Measurements from ENCODE around the gene MBNL2. TPM values are rescaled to one million over a fixed set of nuclear protein-coding genes. Genes with fewer than 3 reads are reported as not detected.
A peak's percentile ranks its signal among the peaks of the same experiment; 100 is the strongest.

Gene MBNL2
- total RNA-seq, 1 donor from 2014 or later, result 71.8 TPM

DNA sequence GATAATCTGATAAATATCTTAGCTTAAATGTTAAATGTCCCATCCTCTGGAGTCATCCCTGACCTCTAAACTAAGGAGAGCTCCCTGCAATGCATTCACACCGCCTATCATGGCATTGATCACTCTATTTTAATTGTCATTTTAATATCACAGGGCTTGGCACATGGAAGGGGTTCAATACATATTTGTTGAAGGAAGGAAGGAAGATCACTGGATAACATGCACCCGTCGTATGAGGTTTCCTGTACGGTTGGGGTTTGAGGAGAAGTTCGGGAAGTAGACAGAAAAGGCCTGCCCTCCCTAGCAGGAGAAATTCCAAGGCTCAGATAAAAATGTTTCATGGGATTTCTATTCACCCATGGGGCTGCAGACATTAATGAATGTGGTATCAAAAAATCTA lies 102.0 kb downstream of the MBNL2 start:
- Mint-ChIP-seq H3K27ac (no peak overlapping the region), H3K4me1 (peaks cover 25% of the 10 kb centered on the region)

DNA sequence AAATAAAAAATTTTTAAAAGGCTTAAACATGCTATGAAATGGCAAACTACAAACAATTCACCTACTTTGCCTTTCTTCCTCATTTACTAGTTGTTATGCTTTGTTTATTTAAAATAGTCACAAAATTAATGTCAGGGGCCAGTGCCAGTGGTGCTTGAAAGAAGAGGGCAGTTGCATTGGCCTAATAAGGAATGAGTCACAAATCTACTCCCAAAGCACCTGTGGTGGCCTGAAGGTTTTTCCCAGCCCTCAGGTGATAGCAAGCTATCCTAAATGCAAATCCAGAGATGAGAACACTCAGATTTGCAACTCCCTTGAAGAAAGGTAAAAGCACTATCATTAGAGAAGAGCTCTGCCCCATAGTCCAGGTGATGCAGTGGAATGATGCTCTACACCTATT lies 103.6 kb downstream of the MBNL2 start:
- no peak overlapping the region for H3K27ac Mint-ChIP-seq
- H3K27me3 Mint-ChIP-seq (ENCODE audit: low read depth), result no peaks in the 10 kb centered on the region
- TF ChIP-seq, protein P1, sequence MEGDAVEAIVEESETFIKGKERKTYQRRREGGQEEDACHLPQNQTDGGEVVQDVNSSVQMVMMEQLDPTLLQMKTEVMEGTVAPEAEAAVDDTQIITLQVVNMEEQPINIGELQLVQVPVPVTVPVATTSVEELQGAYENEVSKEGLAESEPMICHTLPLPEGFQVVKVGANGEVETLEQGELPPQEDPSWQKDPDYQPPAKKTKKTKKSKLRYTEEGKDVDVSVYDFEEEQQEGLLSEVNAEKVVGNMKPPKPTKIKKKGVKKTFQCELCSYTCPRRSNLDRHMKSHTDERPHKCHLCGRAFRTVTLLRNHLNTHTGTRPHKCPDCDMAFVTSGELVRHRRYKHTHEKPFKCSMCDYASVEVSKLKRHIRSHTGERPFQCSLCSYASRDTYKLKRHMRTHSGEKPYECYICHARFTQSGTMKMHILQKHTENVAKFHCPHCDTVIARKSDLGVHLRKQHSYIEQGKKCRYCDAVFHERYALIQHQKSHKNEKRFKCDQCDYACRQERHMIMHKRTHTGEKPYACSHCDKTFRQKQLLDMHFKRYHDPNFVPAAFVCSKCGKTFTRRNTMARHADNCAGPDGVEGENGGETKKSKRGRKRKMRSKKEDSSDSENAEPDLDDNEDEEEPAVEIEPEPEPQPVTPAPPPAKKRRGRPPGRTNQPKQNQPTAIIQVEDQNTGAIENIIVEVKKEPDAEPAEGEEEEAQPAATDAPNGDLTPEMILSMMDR (IDR thresholded peaks at IDR 0.05; ENCODE audit: unreplicated experiment), result no peak
- no peak overlapping the region for H3K4me3 Mint-ChIP-seq
- H3K4me1 Mint-ChIP-seq, result peaks cover 28% of the 10 kb centered on the region
- DNase-seq (ENCODE audit: low spot score in 2 of 2, unreplicated experiment in 2 of 2), result no peak
- H3K9me3 Mint-ChIP-seq, result no peaks in the 10 kb centered on the region
- H3K36me3 Mint-ChIP-seq, result no peaks in the 10 kb centered on the region

More for the DNA sequence above, 102.0 kb downstream of the MBNL2 start:
- Mint-ChIP-seq H3K9me3 (no peaks in the 10 kb centered on the region), H3K27me3 (ENCODE audit: low read depth) (no peaks in the 10 kb centered on the region), H3K36me3 (no peaks in the 10 kb centered on the region), H3K4me3 (no peak overlapping the region)
- TF ChIP-seq, protein P1 (IDR thresholded peaks at IDR 0.05; ENCODE audit: unreplicated experiment), result no peak
- no peak for DNase-seq (ENCODE audit: low spot score in 2 of 2, unreplicated experiment in 2 of 2)

DNA sequence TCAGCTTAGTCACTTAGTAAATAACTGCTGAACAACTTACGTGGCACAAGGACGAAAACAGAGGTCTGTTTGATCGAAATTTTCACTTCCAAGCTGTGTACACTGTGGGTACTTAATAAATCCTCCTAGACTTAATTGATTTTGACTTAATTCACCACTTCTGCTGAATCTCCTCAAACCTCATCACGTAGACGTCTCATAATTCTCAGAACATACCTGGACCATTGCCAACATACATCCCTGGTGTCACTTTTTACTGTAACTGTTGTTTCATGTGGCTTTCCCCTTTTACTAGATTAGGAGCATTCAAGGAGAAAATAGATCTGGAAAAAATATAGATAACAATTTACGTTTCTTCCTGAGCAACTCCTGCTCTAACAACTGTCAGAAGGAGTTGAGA lies 105.0 kb downstream of the MBNL2 start:
- H3K9me3 Mint-ChIP-seq, result no peaks in the 10 kb centered on the region
- no peak overlapping the region for H3K4me3 Mint-ChIP-seq
- H3K27ac Mint-ChIP-seq, result peak overlapping the region; percentile 84
- H3K4me1 Mint-ChIP-seq, result peaks cover 28% of the 10 kb centered on the region
- TF ChIP-seq, protein P1 (IDR thresholded peaks at IDR 0.05; ENCODE audit: unreplicated experiment), result no peak
- DNase-seq (ENCODE audit: low spot score in 2 of 2, unreplicated experiment in 2 of 2), result no peak
- H3K27me3 Mint-ChIP-seq (ENCODE audit: low read depth), result no peaks in the 10 kb centered on the region
- H3K36me3 Mint-ChIP-seq, result no peaks in the 10 kb centered on the region

DNA sequence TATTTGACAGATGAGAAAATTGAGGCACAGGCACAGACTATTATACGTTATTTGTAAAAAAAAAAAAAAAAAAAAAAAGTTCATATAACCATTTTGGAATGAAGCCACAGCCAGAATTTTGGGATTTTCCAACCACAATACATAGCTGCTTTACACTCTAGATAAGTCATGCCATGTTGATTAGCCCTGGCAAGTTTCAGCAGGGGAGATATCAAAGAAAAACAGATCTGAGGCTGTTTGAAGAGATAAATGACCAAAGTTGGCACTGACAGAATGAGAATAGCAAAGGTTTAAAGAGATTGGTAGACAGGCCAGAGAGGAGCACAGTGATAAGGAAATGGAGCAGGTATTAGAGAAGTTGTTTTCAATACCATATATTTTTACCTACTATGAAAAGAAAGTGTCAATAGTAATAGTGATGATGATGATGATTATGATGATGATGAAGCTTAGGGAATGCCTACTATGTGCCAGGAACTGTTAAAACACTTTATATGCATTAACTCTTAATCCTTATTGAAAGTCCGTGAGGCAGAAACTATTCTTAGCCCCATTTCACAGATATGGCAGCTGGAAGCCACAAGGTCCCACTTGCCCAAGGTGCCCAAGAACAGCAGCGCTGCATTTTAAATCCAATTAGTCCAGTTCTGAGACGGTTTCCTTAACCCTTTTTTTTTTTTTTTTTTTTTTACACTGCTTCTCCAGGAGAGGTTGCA lies 105.5 kb downstream of the MBNL2 start:
- H3K27ac Mint-ChIP-seq, result peak overlapping the region; percentile 84
- H3K36me3 Mint-ChIP-seq, result no peaks in the 10 kb centered on the region
- peaks cover 28% of the 10 kb centered on the region for H3K4me1 Mint-ChIP-seq
- no peak overlapping the region for H3K4me3 Mint-ChIP-seq
- TF ChIP-seq, protein P1 (IDR thresholded peaks at IDR 0.05; ENCODE audit: unreplicated experiment), result no peak
- no peaks in the 10 kb centered on the region for H3K27me3 Mint-ChIP-seq (ENCODE audit: low read depth)
- DNase-seq (ENCODE audit: low spot score in 2 of 2, unreplicated experiment in 2 of 2), result no peak
- H3K9me3 Mint-ChIP-seq, result no peaks in the 10 kb centered on the region

DNA sequence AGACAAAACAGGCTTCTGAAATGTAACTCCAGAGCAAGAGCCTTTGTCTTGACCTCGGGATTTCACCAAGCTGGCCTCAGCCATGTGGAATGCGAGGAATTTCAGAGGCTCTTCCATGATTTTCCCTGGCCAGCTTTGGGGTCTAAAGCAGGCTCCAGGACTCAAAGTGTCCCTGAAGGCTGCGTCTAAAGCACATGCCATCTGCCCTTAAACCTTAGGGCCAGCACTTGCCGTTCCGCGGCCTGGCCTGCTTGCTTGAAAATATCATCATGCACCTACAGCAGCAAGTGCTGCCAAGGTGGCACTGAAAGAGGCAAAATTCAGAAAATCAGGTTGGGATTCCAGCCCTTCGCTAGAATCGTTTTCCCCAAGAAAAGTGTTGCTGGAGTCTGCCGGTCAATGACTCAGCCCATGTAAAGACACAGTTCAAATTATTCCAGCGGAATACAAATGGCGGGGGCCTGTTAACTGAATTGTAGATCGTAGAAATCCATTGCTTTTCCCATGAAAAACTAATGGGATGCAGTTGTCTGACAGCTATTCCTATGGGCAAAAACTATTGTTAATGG lies 106.2 kb downstream of the MBNL2 start:
- H3K4me3 Mint-ChIP-seq, result no peak overlapping the region

More for the DNA sequence above, 106.2 kb downstream of the MBNL2 start:
- DNase-seq (ENCODE audit: low spot score in 2 of 2, unreplicated experiment in 2 of 2), result no peak
- Mint-ChIP-seq H3K4me1 (peaks cover 31% of the 10 kb centered on the region), H3K27ac (peak overlapping the region; percentile 60), H3K36me3 (no peaks in the 10 kb centered on the region), H3K27me3 (ENCODE audit: low read depth) (no peaks in the 10 kb centered on the region), H3K9me3 (no peaks in the 10 kb centered on the region)
- TF ChIP-seq, protein P1 (IDR thresholded peaks at IDR 0.05; ENCODE audit: unreplicated experiment), result no peak

All from mesothelial cell of epicardium (in vitro differentiated cells).